Left cardiac atrium (tissue), 4 donors: ENCODE measurements around the gene JMJD8. TPM values are rescaled to one million over a fixed set of nuclear protein-coding genes. Genes with fewer than 3 reads are reported as not detected.

Experiments used
- ATAC-seq, 2 donors: fragments of 200-7000 bp; cut with Tn5 transposase; one replicate each; pipeline ENCODE4 v1.9.1; 2020; ENCODE audit warnings: mild to moderate bottlenecking in 2 of 2, moderate library complexity in 2 of 2
- DNase-seq: peaks from one replicate; pipeline ENCODE4 v3.0.0-alpha.2; 2020
- intact Hi-C, 2 donors: fragments of 100-400 bp; cut with DNase I; formaldehyde crosslinking; loops; one replicate each; pipeline versions ENCODE4 v1.14.1 to v1.15.1; 2022 to 2023
- total RNA-seq, 2 donors: library from RNA; stranded (reverse); fragmentation: NEBNext Ultra II Directional; extraction: Animal tissue kit (Norgen Biotek cat#: 25700); gene quantifications; one replicate each; pipeline ENCODE4 v1.2.1, GENCODE V29; 2021
- donor health status: DM: no; HTN: yes; CAD: no.
- donor health status: DM: no; HTN: yes; CAD: no; lungs with severe emphysema.
- donor health status: DM: yes; HTN: yes; CAD: no.
- donor health status: Dilated cardiomyopathy.

Gene JMJD8
- total RNA-seq, 2 donors from 2014 or later, result 45.5 to 48.9 TPM

DNA sequence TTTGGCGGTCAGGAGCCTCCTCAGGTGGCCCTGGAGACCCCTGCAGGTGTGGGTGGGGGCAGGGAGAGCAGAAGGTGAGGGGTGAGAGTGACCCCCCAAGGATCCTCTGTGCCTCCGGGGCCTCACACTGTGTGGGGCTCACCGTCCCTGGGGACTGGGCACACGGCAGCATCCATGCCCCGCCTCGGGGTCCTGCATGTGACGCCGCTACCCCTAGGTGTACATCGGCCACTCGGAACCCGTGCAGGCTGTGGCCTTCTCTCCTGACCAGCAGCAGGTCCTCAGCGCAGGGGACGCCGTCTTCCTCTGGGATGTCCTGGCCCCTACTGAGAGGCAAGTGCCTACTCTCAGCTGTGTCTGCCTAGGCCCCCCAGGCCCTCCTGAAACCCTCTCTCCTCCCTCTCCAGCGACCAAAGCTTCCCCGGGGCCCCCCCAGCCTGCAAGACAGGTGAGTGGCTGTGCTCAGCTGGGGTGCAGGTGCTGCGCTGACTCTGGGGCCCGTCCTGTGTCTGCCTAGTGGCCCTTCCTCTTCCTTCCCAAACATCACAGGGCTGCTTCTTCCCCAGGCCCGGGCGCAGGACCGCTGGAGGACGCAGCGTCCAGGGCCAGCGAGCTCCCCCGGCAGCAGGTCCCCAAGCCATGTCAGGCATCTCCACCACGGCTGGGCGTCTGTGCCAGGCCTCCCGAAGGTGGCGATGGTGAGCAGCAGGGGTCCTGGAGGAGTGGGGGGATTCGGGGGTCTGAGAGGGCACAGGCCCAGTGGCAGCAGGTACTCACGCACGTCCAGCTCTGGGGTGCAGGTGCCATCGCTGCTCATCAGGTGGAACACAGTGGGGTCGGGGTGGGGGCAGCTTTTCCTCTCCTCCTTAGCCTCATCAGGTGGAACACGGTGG, 25.2 kb downstream of the JMJD8 start:
- no peak for ATAC-seq
- intact Hi-C loops, result no loop called here
- no peak for DNase-seq

DNA sequence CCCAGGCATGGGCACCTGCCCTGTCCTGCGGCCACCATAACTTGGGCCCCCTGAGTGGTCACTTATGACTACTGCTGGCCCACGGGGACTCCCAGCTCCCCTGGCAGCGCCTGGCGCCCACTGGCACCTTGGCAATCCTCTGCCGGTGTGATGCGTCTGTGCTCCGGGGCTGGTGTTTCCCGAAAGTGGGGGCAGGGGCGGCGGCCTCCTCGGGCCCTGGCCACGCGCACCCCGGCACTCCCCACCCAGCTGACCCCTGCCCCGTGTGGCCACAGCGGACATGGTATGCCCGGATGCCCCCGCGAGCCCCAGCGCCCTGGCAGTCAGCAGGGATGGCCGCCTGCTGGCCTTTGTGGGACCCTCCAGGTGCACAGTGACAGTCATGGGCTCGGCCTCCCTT, 26.6 kb downstream of the JMJD8 start:
- DNase-seq (no peak), ATAC-seq (no peak)
- intact Hi-C loops, result no loop called here

DNA sequence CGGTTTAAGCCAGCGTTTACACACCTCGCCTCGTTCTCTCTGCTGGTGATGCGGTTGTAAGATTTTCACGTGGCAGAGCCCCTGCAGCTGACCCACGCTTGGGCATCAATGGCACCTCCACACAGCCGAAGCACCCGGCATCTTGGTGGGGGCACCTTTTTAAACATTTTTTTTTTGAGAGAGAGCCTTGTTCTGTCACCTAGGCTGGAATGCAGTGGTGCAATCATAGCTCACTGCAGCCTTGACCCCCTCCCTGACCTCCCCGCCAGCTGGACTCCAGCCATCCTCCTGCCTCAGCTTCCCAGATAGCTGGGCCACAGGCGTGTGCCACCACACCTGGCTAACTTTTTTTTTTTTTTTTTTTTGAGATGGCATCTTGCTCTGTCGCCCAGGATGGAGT, 30.1 kb downstream of the JMJD8 start:
- intact Hi-C loops, result no loop called here
- no peak for ATAC-seq

DNA sequence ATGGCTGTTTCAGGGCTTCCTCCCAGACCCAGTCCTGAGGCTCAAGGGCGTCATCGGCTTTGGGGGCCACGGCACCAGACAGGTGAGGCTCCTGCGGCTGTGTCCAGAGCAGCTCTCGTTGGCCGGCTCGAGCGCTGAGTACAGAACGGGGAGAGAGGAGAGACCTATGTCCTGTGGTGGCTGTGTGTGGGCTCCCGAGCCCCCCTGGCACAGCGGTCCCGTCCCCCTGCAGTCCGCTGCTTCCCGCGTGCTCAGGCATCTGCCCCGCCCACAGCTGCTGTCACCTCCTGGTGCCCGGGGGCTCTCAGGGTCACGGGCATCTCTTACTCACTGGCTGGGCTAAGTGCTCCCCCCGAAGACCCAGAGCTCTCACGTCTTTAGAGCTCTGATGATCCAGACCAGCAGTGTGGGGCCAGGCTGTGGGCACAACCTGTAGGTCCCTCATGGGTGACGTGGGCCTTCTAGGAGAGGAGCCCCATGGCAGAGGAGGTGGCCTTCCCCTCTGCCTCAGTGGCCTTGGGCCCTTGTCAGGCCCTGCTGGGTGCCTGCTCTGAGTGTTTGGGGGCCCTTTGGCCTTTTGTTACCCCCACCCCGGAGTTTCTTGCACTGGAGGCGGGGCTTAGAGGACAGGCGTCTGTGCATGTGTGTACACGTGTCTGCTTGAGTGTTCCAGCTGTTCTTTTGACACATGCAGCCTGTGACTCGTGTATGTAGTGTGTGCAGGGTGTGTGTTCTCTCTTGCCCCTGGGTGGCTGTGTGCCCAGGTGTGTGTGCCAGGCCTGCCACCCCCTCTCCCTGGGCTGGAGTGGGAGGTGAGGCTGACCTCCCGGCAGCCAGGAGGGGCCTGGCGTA, 31.5 kb downstream of the JMJD8 start:
- intact Hi-C loops, result no loop called here
- ATAC-seq (no peak), DNase-seq (no peak)

More for the DNA sequence above, 30.1 kb downstream of the JMJD8 start:
- DNase-seq, result no peak

DNA sequence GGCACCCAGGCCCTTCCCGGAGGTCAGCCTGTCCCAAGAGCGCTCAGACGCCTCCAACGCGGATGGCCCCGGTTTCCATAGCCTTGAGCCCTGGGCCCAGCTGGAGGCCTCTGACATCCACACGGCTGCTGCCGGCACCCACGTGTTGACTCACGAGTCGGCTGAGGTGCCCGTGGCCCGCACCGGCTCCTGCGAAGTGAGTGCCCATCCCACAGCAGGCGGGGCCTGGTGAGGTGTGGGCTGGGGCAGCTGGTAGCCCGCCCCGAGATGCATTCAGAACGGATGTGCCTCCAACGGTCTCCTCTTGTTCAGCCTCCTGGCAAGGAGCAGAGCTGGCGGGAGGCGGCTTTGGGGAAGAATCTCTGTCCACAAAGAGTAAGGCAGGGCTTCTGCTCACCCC, 32.3 kb downstream of the JMJD8 start:
- intact Hi-C loops, result no loop called here
- ATAC-seq (no peak), DNase-seq (no peak)

DNA sequence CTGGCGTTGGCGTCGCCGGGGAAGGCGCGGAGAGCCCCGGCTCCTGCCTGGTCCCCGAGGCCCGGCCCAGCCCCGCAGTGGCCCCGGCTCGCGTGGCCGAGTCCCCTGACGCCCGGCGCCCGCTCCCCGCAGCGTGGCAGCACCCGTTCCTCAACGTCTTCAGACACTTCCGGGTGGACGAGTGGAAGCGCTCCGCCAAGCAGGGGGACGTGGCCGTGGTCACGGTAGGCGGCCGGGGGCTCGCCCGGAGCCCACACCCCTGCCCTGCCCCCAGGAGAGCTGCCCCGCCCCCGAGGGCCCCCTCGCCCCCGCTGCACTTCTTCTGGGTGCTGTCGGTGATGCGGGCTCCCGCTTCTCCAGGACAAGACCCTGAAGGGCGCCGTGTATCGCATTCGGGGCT, 34.5 kb downstream of the JMJD8 start:
- DNase-seq (no peak), ATAC-seq (peak; percentile 1 to 2)
- intact Hi-C loops, result no loop called here

DNA sequence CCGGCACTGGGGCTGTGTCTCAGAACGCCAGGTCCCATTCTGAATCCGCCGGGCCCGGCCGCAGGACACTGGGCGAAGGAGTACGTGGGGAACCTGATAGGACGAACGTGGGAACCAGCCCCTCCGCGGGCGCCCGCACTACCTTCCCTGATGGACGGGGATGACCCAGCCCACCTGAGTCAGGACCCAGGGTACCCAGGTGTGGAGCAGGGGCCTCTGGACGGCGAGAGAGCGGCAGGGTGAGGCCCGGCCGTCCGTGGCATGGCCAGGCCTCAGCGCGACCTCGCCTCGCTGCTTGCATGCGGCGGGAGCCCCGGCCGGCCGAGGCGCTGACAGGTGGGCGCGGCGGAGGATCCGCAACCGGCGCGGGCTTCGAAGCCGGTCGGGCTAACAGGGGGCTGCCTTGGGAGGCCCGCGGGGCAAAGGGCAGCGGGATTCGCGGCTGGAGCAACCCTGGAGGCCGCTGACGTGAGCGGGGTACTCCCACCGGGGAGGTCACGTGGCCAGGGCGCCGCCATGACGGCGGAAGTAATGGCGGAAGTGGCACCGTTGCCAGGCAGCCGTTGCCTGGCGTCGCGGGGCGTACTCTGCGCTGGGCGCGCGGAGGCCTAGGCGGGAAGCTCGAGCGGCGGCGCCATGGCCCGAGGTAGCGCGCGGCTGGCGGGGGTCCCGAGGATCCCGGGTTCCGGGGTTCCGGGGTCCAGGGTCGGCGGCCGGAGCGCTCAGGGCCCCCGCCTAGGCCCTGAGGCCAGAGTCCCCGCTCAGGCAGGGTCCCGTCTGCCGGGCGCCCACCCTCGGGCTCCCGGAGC, 35.1 kb downstream of the JMJD8 start, which contains the start of gene WDR90:
WDR90 (plus strand) TSS at position 585 of the 809 bp plus-strand sequence; CDS start at position 637, 52 bp downstream.
- ATAC-seq, result peak; percentile 93 to 94
- intact Hi-C loops, result no loop called here
- DNase-seq, result peak; percentile 97

DNA sequence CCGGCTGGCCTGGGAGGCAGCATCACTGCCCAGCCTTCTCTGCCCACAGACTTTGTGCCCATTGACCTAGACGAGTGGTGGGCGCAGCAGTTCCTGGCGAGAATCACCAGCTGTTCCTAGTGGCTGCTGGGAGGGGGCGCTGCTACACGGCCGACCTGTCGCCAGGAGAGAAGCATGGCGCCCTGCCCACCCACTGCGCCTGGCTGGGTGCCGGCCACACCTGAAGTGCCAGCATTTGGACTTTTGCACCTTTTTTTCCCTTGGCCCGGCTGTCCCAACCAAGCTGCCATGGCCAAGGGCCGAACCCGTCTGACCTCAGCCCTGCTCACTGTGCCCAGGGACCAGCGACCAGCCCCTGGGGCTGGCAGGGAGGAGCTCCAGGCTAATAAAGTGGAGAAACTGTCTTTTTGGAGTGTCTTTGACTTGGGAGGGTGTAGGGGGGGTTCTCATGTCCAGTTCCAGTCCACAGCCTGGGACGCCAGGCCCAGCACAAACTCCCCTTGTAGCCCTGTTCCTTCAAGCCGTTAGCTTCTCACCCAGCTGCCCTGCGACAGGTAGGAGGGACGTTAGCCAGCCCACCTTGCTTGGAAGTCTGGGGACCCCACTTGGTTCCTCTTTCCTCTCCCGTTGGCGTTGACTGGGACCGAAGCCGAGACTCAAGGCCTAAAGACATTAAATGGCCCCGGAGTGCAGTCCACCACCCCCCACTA, 35.9 kb downstream of the JMJD8 start:
- DNase-seq, result no peak
- ATAC-seq, result no peak
- intact Hi-C loops, result no loop called here

DNA sequence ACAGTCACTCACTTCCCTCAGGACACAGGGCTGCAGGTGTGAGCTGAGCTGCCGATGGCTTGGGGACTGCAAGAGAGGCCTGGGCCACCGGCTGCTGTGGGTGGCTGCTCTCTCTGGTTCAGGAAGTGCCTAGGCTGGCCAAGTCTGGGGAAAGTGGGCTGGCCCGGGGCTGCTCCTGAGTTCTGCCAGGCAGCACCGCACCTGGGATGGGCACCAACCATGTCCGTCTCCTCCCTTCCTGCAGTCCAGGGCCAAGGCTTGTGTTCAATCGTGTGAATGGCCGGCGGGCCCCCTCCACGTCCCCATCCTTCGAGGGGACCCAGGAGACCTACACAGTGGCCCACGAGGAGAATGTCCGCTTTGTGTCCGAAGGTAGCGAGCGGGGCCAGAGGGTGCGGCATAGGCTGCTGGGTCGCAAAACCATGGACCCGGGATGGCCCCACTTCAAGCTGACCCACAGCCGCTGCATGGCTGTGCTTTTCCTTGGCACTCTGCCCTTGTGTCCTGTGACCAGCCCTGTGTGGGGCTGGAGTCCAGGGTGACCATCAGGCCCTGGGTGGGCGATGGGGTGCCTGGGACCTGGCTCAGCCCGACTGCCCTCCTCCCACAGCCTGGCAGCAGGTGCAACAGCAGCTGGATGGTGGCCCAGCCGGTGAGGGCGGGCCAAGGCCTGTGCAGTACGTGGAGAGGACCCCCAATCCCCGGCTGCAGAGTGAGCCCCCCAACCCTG, 36.8 kb downstream of the JMJD8 start:
- intact Hi-C loops, result no loop called here
- DNase-seq, result no peak
- no peak for ATAC-seq

DNA sequence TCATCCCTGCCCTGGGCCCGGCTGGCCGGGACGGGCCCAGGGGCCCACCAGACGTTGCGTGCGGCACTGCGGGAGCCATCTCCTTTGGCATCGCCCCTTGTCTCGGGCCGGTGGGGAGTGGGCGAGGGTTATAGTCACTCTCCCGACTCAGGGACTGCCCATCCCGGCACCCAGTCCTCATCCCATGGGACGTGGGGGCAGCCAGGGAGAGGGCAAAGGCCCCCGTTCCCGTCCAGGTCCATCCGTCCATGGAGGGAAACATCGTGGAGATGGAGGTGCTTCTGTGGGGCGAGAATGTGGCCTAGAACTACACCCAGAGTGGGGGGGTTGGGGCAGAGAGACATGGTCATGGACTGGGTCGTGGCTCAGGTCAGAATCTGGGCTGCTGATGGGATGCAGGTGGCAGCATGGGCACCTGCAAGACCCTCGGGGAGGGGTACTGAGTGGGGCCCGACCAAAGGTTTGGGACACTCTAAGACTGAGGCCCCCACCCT, 37.4 kb downstream of the JMJD8 start:
- DNase-seq (no peak), ATAC-seq (no peak)
- intact Hi-C loops, result no loop called here

DNA sequence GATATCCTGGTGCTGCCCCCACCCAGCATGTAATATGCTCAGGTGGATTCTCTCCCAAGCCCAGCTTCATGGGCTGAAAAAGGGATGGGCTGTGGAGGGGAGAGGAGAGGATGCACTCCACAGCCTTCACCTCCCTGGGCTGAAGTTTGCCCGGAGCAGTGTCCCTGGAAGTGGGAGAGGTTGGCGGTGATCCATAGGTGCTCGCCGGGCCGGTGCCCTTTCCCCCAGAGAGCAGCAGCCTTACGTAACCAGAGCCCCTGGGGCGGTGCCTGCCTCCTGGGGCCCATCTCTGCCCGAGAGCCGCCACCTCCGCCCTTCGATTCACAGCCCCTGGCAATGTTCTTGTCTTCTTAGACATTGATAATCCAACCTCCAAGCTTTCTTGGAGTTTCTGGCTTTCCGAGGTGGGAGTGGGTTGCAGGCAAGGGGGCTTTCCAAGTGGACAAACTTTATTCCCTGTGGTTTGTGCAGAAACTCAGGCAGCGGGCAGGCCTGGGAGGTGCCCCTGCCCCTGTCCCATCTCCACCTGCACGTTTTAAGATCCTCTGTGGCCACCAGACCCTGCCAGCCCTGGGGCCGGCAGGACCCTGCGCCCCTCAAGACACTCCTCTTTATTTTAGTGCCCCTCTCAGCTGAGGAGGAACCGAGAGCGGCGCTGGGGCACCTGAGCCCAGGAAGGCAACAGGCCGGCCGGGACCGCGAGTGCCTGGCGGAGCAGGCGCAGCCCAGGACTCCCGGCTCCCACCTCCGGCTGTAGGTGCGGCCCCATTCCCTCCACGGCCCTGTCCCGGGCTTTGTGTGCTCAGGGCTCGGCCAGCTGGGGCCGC, 38.1 kb downstream of the JMJD8 start:
- intact Hi-C loops, result no loop called here
- ATAC-seq (no peak), DNase-seq (no peak)

DNA sequence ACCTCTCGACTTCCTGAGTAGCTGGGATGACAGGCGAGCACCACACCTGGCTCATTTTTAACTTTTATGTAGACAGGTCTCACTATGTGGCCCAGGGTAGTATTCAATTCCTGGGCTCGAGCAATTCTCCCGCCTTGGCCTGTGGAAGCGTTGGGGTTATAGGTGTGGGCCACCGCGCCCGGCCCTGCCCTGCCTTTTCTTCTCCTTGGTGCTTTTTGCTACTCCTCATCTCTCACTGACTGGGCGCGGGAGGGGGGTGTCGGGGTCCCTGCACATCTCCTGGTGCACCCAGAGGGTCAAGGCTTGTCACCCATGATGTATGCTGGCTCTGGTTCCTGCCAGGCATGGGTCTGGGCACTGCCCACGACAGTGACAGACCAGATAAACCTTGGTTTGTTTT, 39.6 kb downstream of the JMJD8 start:
- DNase-seq, result no peak
- no peak for ATAC-seq
- intact Hi-C loops, result no loop called here

DNA sequence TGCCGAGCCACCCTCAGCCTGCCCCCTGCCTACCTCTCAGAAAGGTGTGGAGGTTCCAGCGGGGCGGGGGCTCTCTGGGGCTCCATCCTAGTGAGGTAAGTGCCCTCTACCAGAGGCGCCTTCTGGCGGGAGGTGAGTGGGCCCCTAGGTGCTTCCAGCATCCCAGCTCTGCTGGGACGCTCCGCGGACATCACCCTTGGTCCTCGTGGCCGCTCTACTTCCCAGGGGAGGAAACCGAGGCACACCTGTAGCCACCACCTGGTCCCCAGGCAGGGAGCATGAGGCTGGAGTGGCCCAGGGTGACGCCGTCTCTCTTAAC, 41.1 kb downstream of the JMJD8 start:
- DNase-seq, result no peak
- intact Hi-C loops, result no loop called here
- no peak for ATAC-seq

DNA sequence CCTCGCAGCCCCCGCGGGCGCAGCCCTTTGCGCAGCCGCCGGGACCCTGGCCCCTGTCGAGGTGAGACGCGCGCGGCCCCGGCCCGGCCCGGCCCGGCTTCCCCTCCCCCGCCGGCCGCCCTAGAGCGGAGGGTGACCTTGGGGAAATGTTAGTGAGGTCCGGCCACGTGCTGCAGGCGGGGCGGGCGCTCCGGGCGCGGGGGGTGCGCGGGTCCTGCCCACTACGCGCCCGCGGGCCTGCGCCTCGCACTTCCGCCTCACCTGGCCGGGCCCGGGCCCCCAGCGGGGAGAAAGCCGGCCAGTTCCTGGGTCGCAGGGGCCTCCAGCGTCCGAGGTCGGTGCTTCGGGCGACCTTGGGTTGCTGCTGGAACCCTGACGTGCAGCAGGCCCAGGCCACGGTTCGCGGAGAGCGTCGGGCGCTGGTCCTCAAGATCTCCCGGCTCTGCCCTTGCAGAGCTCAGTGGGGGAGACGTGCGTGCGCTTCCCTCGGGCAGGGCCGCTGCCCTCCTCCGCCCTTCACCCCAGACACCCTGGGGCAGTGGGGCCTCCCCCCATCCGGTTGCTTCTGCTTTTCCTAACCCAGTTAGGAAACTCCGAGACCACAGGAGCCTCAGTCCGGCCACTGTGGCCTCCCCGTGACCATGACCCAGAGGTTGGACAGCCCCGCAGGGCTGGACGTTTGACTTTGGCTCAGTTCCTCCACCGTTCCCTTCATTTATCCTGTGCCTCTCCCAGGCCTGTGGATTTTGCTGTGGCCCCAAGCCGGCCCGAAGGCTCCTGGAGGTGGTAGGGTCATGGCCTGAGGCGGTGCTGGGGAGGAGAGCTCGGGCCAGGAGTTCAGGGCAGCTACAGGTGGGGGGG, 41.7 kb downstream of the JMJD8 start:
- ATAC-seq, result peak; percentile 36 to 69
- intact Hi-C loops, result no loop called here
- no peak for DNase-seq

DNA sequence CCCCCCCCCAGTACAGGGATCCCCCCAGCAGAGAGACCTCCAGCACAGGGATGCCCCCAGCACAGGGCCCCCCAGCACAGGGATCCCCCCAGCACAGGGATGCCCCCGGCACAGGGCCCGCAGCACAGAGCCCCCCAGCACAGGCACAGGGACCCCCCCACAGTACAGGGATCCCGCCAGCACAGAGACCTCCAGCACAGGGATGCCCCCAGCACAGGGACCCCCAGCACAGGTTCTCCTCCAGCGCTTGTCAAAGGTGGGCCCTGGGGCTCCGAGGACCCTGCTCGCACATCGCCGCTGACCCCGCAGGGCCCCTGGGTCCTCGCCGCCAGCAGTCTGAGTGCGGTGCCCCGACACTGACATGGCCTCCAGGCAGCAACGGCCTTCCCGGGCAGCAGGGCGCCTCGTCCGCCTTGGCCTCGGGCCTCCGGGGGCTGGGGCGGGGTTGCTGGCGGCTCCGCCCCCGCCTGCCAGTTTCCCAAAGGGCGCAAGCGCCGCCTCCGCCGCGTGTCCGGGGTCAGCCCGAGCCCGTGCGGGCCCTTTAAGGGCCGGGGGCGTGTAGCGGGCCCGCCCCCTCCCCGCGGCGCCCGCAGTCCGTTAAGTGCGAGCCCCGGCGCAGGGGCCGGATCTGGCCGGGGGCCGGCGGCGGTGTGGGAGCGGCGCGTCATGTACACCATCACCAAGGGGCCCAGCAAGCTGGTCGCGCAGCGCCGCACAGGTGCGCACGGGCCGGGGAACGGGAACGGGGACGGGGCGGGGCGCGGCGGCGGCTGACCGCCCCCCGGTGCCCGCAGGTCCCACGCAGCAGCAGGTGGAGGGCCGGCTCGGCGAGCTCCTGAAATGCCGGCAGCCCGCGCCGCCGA, 42.6 kb downstream of the JMJD8 start, which contains the start of gene MCRIP2:
MCRIP2 (plus strand) TSS at position 503 of the 863 bp plus-strand sequence; CDS start at position 667, 164 bp downstream.
- intact Hi-C loops, result no loop called here
- DNase-seq (peak; percentile 92), ATAC-seq (peak; percentile 70 to 71)
